DND-41 (cell line): Measurements from ENCODE around the gene NFIL3.
"Not testable (repeated sequence)": the region's sequence is repeated elsewhere in the genome, so short reads cannot be mapped to it uniquely, and the experiment has no call there.

Experiments used
- ATAC-seq: fragments of 200-7000 bp; cut with Tn5 transposase; 3 replicates; pipeline ENCODE4 v1.9.1; 2021; ENCODE audit warnings: low read depth; ENCODE audit not compliant: insufficient read depth
- DNase-seq: peaks from one replicate; pipeline ENCODE4 v3.0.0-alpha.2; 2020
- H2AFZ ChIP-seq: 2 replicates; pipeline ENCODE4 v1.6.0; 2012; ENCODE audit warnings: low read depth, low read length
- H3K27ac ChIP-seq: 2 replicates; pipeline ENCODE4 v1.5.1; 2012; ENCODE audit warnings: low read length, inconsistent platforms
- H3K27me3 ChIP-seq: fragments of 200-600 bp; sonication (generic); 2 replicates; pipeline ENCODE4 v1.6.0; 2012; ENCODE audit warnings: low read length, mild to moderate bottlenecking, inconsistent platforms; ENCODE audit not compliant: insufficient read depth, poor library complexity
- H3K36me3 ChIP-seq: 2 replicates; pipeline ENCODE4 v1.5.1; 2012; ENCODE audit warnings: low read length, inconsistent platforms; ENCODE audit not compliant: insufficient read depth
- H3K4me1 ChIP-seq: 2 replicates; pipeline ENCODE4 v1.5.1; 2012; ENCODE audit warnings: mild to moderate bottlenecking, low read length; ENCODE audit not compliant: insufficient read depth
- H3K4me2 ChIP-seq: 2 replicates; pipeline ENCODE4 v1.6.0; 2012; ENCODE audit warnings: mild to moderate bottlenecking, moderate library complexity, low read length, inconsistent platforms; ENCODE audit not compliant: insufficient read depth
- H3K4me3 ChIP-seq, 2 experiments: fragments of 200-600 bp in 1 of 2; shearing (Covaris generic) in 1 of 2; 2 replicates each; pipeline ENCODE4 v1.5.1; 2012 to 2016; ENCODE audit warnings: inconsistent platforms in 2 of 2, low read length in 2 of 2, mild to moderate bottlenecking in 2 of 2, low read depth in 1 of 2, moderate library complexity in 1 of 2
- H3K79me2 ChIP-seq: 2 replicates; pipeline ENCODE4 v1.6.0; 2012; ENCODE audit warnings: low read length, inconsistent platforms; ENCODE audit not compliant: insufficient read depth
- H3K9ac ChIP-seq: 2 replicates; pipeline ENCODE4 v1.6.0; 2012; ENCODE audit warnings: low read depth, mild to moderate bottlenecking, inconsistent platforms, low read length, moderate library complexity
- H3K9me3 ChIP-seq: 2 replicates; pipeline ENCODE4 v1.5.1; 2012; ENCODE audit warnings: low read length, moderate library complexity, mild to moderate bottlenecking, inconsistent platforms; ENCODE audit not compliant: insufficient read depth, severe bottlenecking
- H4K20me1 ChIP-seq: 2 replicates; pipeline ENCODE4 v1.6.0; 2012; ENCODE audit warnings: low read length; ENCODE audit not compliant: insufficient read depth
- CTCF ChIP-seq: IDR thresholded peaks from 2 replicates; pipeline ENCODE4 v1.5.1; 2012; ENCODE audit warnings: borderline replicate concordance, low read length, moderate library complexity, mild to moderate bottlenecking; ENCODE audit not compliant: poor library complexity, severe bottlenecking; ENCODE audit errors: extremely low read depth
- EZH2 ChIP-seq: IDR thresholded peaks from 3 replicates; pipeline ENCODE4 v1.6.1; 2012; ENCODE audit warnings: borderline replicate concordance, low read depth, mild to moderate bottlenecking, moderate library complexity, low read length, inconsistent platforms; ENCODE audit not compliant: severe bottlenecking

Gene NFIL3

DNA sequence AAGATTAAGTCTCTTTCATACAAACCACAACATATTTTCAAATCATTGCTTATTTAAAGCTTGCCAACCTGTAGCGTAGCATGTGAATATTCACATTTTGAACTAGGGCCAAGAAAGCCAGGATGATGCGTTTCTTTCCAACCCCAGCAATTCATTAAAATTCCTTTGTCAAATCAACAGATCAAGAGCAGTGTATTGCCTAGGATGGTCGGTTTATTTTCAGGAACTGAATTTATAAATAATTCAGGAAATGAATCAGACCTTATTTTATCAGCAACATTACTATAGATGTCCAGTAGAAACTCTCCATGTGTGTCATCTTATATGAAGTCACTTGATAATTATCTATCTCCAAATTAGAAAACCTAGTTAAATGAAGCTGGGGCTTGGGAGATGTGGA is 48.7 kb downstream of the NFIL3 start:
- Histone ChIP-seq H3K9me3 (no peaks in the 10 kb centered on the region), H3K79me2 (no peaks in the 10 kb centered on the region), H3K36me3 (no peaks in the 10 kb centered on the region), H3K4me1 (no peaks in the 10 kb centered on the region), H3K4me3 (no peak overlapping the region), H3K27ac (no peak overlapping the region), H3K4me2 (no peak overlapping the region), H3K9ac (no peak overlapping the region), H3K27me3 (no peaks in the 10 kb centered on the region), H4K20me1 (no peaks in the 10 kb centered on the region), H2AFZ (no peak overlapping the region)
- no peak for DNase-seq
- no peak for ATAC-seq
- TF ChIP-seq EZH2 (no peak), CTCF (no peak)

DNA sequence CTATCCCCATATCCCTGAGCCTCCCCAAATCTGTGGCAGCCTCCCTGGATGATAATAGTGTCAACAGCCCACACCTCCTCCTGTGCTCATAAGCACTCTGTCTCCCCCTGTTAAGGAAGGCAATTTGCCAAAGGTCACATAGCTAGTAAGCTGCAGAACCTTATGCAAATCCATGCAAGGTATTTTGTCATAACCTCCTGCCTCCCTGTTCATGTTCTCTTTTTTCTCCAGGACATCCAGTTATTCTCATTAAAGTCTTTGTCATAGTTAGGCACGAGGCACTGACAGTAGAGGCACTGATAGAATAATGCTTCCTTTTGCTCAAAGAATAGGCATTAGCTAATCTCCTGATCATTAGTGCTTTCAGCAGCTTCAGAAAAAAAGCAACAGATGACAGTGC is 51.7 kb downstream of the NFIL3 start:
- ATAC-seq, result no peak
- H3K4me2 ChIP-seq, result no peak overlapping the region
- no peaks in the 10 kb centered on the region for H4K20me1 ChIP-seq
- no peaks in the 10 kb centered on the region for H3K4me1 ChIP-seq
- H3K9ac ChIP-seq, result no peak overlapping the region
- no peak for DNase-seq
- no peak overlapping the region for H2AFZ ChIP-seq
- H3K36me3 ChIP-seq, result no peaks in the 10 kb centered on the region
- no peaks in the 10 kb centered on the region for H3K9me3 ChIP-seq
- H3K79me2 ChIP-seq, result no peaks in the 10 kb centered on the region
- H3K27me3 ChIP-seq, result no peaks in the 10 kb centered on the region
- no peak overlapping the region for H3K4me3 ChIP-seq
- TF ChIP-seq CTCF (no peak), EZH2 (no peak)
- no peak overlapping the region for H3K27ac ChIP-seq

DNA sequence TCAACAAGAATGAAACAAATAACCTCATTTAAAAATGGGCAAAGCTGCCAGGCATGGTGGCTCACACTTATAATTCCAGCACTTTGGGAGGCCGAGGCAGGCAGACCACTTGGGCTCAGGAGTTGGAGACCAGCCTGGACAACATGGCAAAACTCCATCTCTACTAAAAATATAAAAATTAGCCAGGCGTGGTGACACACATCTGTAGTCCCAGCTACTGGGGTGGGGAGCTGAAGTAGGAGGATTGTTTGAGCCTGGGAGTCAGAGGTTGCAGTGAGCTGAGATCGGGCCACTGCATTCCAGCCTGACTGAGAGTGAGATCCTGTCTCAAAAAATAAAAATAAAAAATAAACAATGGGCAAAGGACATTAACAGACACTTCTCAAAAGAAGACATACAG is 53.6 kb downstream of the NFIL3 start:
- H3K27me3 ChIP-seq, H3K9ac ChIP-seq, H3K4me3 ChIP-seq, H3K9me3 ChIP-seq, H2AFZ ChIP-seq, H4K20me1 ChIP-seq, ATAC-seq, H3K4me2 ChIP-seq, DNase-seq, H3K27ac ChIP-seq, H3K79me2 ChIP-seq, H3K4me1 ChIP-seq, H3K36me3 ChIP-seq: not testable (repeated sequence)

DNA sequence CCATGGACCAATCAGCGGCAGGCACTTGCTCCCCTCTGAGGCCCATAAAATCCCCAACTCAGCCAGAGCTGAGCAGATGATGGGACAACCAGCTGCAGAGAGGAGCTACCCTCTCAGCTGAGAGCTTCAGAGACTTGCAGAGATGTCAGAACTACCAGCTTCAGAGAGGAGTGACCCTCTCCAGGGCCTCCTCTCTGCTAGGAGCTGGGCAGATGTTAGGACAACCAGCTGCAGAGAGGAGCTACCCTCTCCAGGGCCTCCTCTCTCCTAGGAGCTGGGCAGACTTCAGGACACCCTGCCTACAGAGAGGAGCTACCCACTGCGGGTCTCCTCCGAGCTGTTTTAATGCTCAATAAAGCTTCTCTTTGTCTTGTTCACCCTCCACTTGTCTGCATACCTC is 58.9 kb downstream of the NFIL3 start:
- Histone ChIP-seq H4K20me1 (no peaks in the 10 kb centered on the region), H3K4me2 (no peak overlapping the region), H3K9me3 (no peaks in the 10 kb centered on the region), H3K4me3 (no peak overlapping the region), H2AFZ (no peak overlapping the region), H3K36me3 (no peaks in the 10 kb centered on the region; the same call in 1 of the 2 replicates), H3K27ac (no peak overlapping the region), H3K79me2 (peaks cover 20% of the 10 kb centered on the region), H3K4me1 (peaks cover 19% of the 10 kb centered on the region), H3K27me3 (no peaks in the 10 kb centered on the region), H3K9ac (no peak overlapping the region)
- no peak for DNase-seq
- TF ChIP-seq EZH2 (no peak), CTCF (no peak)
- ATAC-seq, result no peak
